ENCODE data around the gene GCDH.

The GCDH gene

DNA sequence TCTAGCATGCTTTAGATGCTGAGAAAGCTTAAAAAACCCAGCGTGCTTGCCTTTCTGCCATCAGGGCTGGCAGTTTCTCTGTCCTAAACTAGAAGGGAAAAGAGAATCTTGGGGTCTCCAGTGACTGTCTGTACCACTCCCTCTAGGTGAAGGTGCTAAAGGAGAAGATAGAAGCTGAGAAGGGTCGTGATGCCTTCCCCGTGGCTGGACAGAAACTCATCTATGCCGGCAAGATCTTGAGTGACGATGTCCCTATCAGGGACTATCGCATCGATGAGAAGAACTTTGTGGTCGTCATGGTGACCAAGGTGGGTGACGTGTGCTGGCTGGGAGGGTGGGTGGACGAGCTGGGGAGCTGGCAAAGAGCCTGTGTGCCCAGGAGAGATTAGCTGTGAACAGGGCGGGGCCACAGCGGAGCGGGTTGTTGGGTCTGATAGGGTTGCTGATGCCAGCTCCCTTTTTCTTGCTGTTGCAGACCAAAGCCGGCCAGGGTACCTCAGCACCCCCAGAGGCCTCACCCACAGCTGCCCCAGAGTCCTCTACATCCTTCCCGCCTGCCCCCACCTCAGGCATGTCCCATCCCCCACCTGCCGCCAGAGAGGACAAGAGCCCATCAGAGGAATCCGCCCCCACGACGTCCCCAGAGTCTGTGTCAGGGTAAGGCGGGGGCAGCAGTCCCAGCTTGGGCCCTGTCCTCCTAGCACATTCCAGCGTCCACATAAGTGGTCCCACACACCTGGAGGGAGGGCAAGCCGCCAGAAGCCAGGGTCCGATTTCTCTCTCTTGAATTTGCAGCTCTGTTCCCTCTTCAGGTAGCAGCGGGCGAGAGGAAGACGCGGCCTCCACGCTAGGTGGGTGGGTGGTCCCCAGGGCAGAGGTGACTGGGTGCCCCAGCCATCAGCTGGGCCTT is 57.0 kb downstream of the GCDH start:
- in situ Hi-C loops (cut with HindIII; ENCODE audit: low sequenced_read_pairs) = no loop called here
- H3K4me3 ChIP-seq (ENCODE audit: low read depth, low read length) = no peak overlapping the region
- no peak for DNase-seq (ENCODE audit: low read depth)
- TF ChIP-seq, protein P1, sequence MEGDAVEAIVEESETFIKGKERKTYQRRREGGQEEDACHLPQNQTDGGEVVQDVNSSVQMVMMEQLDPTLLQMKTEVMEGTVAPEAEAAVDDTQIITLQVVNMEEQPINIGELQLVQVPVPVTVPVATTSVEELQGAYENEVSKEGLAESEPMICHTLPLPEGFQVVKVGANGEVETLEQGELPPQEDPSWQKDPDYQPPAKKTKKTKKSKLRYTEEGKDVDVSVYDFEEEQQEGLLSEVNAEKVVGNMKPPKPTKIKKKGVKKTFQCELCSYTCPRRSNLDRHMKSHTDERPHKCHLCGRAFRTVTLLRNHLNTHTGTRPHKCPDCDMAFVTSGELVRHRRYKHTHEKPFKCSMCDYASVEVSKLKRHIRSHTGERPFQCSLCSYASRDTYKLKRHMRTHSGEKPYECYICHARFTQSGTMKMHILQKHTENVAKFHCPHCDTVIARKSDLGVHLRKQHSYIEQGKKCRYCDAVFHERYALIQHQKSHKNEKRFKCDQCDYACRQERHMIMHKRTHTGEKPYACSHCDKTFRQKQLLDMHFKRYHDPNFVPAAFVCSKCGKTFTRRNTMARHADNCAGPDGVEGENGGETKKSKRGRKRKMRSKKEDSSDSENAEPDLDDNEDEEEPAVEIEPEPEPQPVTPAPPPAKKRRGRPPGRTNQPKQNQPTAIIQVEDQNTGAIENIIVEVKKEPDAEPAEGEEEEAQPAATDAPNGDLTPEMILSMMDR (IDR thresholded peaks at IDR 0.05; ENCODE audit: low read depth, low read length, missing control alignments) = no peak

GRCh38 chr19:12948612-12949362 is 57.8 kb downstream of the GCDH start:
- in situ Hi-C loops (cut with HindIII; ENCODE audit: low sequenced_read_pairs) = no loop called here
- DNase-seq (ENCODE audit: low read depth) = no peak
- TF ChIP-seq, protein P1 (IDR thresholded peaks at IDR 0.05; ENCODE audit: low read depth, low read length, missing control alignments) = no peak
- no peak overlapping the region for H3K4me3 ChIP-seq (ENCODE audit: low read depth, low read length)
